SK-N-SH (cell line): ENCODE measurements around the gene AIP. TPM values are rescaled to one million over a fixed set of nuclear protein-coding genes. Genes with fewer than 3 reads are reported as not detected.

ENCODE experiments used
- CTCF ChIA-PET: fragments of 300-600, 350-600 bp; formaldehyde crosslinking; extraction: SDS; loops from one replicate; lab custom pipeline; 2021; lab: Yijun Ruan, JAX
- POLR2A ChIA-PET: fragments of 350-600 bp; sonication (Branson Sonifier 250); formaldehyde crosslinking; extraction: SDS; loops from one replicate; lab custom pipeline; 2020; ENCODE audit warnings: antibody characterized with exemption, inconsistent platforms; lab: Yijun Ruan, JAX
- DNase-seq: peaks from one replicate; pipeline ENCODE4 v3.0.0; 2012
- H2AFZ ChIP-seq: fragments of 200-600 bp; sonication (generic); 2 replicates; pipeline ENCODE4 v1.8.1; 2016; ENCODE audit warnings: antibody characterized with exemption, mild to moderate bottlenecking, low read depth
- H3F3A ChIP-seq: fragments of 200-600 bp; sonication (generic); replicated peaks from 2 replicates; pipeline ENCODE3; 2016; ENCODE audit warnings: antibody characterized with exemption, mild to moderate bottlenecking; ENCODE audit not compliant: insufficient read depth
- H3K27ac ChIP-seq, 2 experiments: fragments of 200-500 bp in 1 of 2; fragments of 200-600 bp in 1 of 2; sonication (Bioruptor generic) in 1 of 2; sonication (generic), shearing (Covaris generic) in 1 of 2; 2 replicates each; pipeline versions ENCODE4 v1.5.1 to v1.6.1; 2014 to 2016; ENCODE audit warnings: low read depth in 2 of 2, inconsistent platforms in 1 of 2, low read length in 1 of 2, mild to moderate bottlenecking in 1 of 2, mixed read lengths in 1 of 2
- H3K27me3 ChIP-seq: fragments of 200-600 bp; sonication (generic), shearing (Covaris generic); 2 replicates; pipeline ENCODE4 v1.6.1; 2016; ENCODE audit warnings: mixed run types; ENCODE audit not compliant: insufficient read depth
- H3K36me3 ChIP-seq, 2 experiments: fragments of 200-500 bp in 1 of 2; fragments of 200-600 bp in 1 of 2; sonication (Bioruptor generic) in 1 of 2; sonication (generic) in 1 of 2; replicated peaks in 1 of 2; 2 replicates each; pipeline versions ENCODE3 to v1.5.1; 2014 to 2016; ENCODE audit warnings: low read length in 1 of 2, mild to moderate bottlenecking in 1 of 2; ENCODE audit not compliant: insufficient read depth in 2 of 2, control insufficient read depth in 1 of 2
- H3K4me1 ChIP-seq, 2 experiments: fragments of 200-500 bp in 1 of 2; fragments of 200-600 bp in 1 of 2; sonication (Bioruptor generic) in 1 of 2; sonication (generic), shearing (Covaris generic) in 1 of 2; 2 replicates each; pipeline versions ENCODE4 v1.5.1 to v1.6.1; 2014 to 2016; ENCODE audit warnings: low read depth in 1 of 2, low read length in 1 of 2, mixed run types in 1 of 2; ENCODE audit not compliant: insufficient read depth in 2 of 2, control insufficient read depth in 1 of 2
- H3K4me2 ChIP-seq: fragments of 200-600 bp; sonication (generic), shearing (Covaris generic); 2 replicates; pipeline ENCODE4 v1.6.1; 2017; ENCODE audit warnings: mixed run types
- H3K4me3 ChIP-seq, 2 experiments: fragments of 200-500 bp in 1 of 2; fragments of 200-600 bp in 1 of 2; sonication (Bioruptor generic) in 1 of 2; sonication (generic), shearing (Covaris generic) in 1 of 2; 2 replicates each; pipeline versions ENCODE4 v1.5.1 to v1.8.1; 2014 to 2016; ENCODE audit warnings: low read depth in 2 of 2, inconsistent platforms in 1 of 2, low read length in 1 of 2, mild to moderate bottlenecking in 1 of 2, mixed read lengths in 1 of 2, moderate library complexity in 1 of 2
- H3K79me2 ChIP-seq: fragments of 200-600 bp; sonication (generic); 2 replicates; pipeline ENCODE4 v1.8.1; 2017; ENCODE audit warnings: mild to moderate bottlenecking; ENCODE audit not compliant: insufficient read depth
- H3K9ac ChIP-seq: fragments of 200-600 bp; sonication (generic); 2 replicates; pipeline ENCODE4 v1.6.1; 2017; ENCODE audit warnings: mixed run types
- H3K9me2 ChIP-seq: fragments of 200-600 bp; sonication (generic); 2 replicates; pipeline ENCODE4 v1.6.1; 2017; ENCODE audit warnings: mixed run types
- H3K9me3 ChIP-seq: fragments of 200-600 bp; sonication (generic); 2 replicates; pipeline ENCODE4 v1.6.1; 2017; ENCODE audit warnings: mixed run types, mild to moderate bottlenecking, moderate library complexity
- H4K20me1 ChIP-seq: fragments of 200-600 bp; sonication (generic); 2 replicates; pipeline ENCODE4 v1.6.1; 2017; ENCODE audit warnings: mild to moderate bottlenecking, mixed run types; ENCODE audit not compliant: insufficient read depth
- CTCF ChIP-seq: fragments of 200-600 bp; sonication (generic); IDR thresholded peaks from 2 replicates; pipeline ENCODE4 v1.6.1; 2017; ENCODE audit warnings: antibody characterized with exemption, mild to moderate bottlenecking, moderate library complexity
- ELF1 ChIP-seq: IDR thresholded peaks from 2 replicates; pipeline ENCODE4 v1.4.0; 2012
- EP300 ChIP-seq, 2 experiments: IDR thresholded peaks; 2 replicates each; pipeline versions ENCODE4 v1.4.0 to v1.6.1; 2012; ENCODE audit warnings: borderline replicate concordance in 1 of 2, low read depth in 1 of 2, low read length in 1 of 2
- POLR2AphosphoS5 ChIP-seq: IDR thresholded peaks from 2 replicates; pipeline ENCODE4 v1.6.1; 2012; ENCODE audit warnings: low read depth, low read length
- REST ChIP-seq: IDR thresholded peaks from 2 replicates; pipeline ENCODE4 v1.6.1; 2012; ENCODE audit warnings: mild to moderate bottlenecking, low read depth, low read length, moderate library complexity
- TAF1 ChIP-seq: IDR thresholded peaks from 2 replicates; pipeline ENCODE4 v1.6.1; 2012; ENCODE audit warnings: low read depth, mild to moderate bottlenecking, low read length, moderate library complexity, borderline replicate concordance
- USF2 ChIP-seq: fragments of 150-350 bp; IDR thresholded peaks from 2 replicates; pipeline ENCODE4 v1.6.1; 2017; ENCODE audit warnings: antibody characterized with exemption, low read length, low read depth, borderline replicate concordance
- WGBS: methylation state at CpG from one replicate; pipeline ENCODE4 v1.1.6; 2017; ENCODE audit warnings: low lambda C conversion rate; 5-methylcytosine and 5-hydroxymethylcytosine counted together
- polyA plus RNA-seq, 3 experiments: library from polyadenylated mRNA; depleted of rRNA; stranded (reverse); fragments of >200 nt; gene quantifications; 2 replicates each; pipeline ENCODE4 v1.2.3, GENCODE V29; 2012

AIP gene
- polyA plus RNA-seq, 1 of the 3 experiments (the other 2 are of a cell fraction) = 207 TPM

- DNase-seq = no peak
- TF ChIP-seq ELF1 (no peak), TAF1 (no peak), CTCF (no peak), POLR2AphosphoS5 (no peak), USF2 (no peak), EP300 (IDR thresholded peaks at IDR 0.05; ENCODE audit: borderline replicate concordance in 1 of 2, low read depth in 1 of 2, low read length in 1 of 2) (no peak), REST (no peak)
- Histone ChIP-seq H3K9me2 (no peaks in the 10 kb centered on the region), H3K36me3 (no peaks in the 10 kb centered on the region), H2AFZ (peak overlapping the region; percentile 99), H3K4me3 (peak overlapping the region; percentile 54 to 62), H3K9ac (peak overlapping the region; percentile 55), H3K9me3 (no peaks in the 10 kb centered on the region), H3K79me2 (peaks cover 25% of the 10 kb centered on the region), H3K4me1 (peaks cover 6 to 17% of the 10 kb centered on the region in 2 experiments; a peak in 3 of 4 replicates), H4K20me1 (no peaks in the 10 kb centered on the region), H3F3A (peaks cover 7% of the 10 kb centered on the region), H3K27me3 (no peaks in the 10 kb centered on the region; the same call in 1 of the 2 replicates), H3K27ac (peak overlapping the region; percentile 65 to 87; a peak in 3 of 4 replicates), H3K4me2 (peak overlapping the region; percentile 79)
- 31% methylated on average over 19 of the region's 19 CpGs for WGBS
- ChIA-PET POLR2A (interaction anchor here (1.4 kb wide), 1 partner anchor 13 kb away, joined by 6 read pairs; the partner anchor contains the start of gene TMEM134), CTCF (interaction anchor here (0.8 to 1.1 kb wide), 2 partner anchors 131 to 136 kb away, joined by 3 read pairs; no protein-coding TSS in a partner anchor)
These were observed 475 bp upstream of the AIP start for GRCh38 chr11:67482275-67482826.
